ENCODE measurements around the gene CLBA1. TPM values are rescaled to one million over a fixed set of nuclear protein-coding genes. Genes with fewer than 3 reads are reported as not detected.

Gene CLBA1
- total and polyA plus RNA-seq, 2 experiments from 2014 or later = 1.6 to 1.8 TPM

GRCh38 chr14:105007593-105008264, 22.1 kb downstream of the CLBA1 start:
- Histone ChIP-seq H2AFZ (no peak overlapping the region), H3K27ac (ENCODE audit: low read depth) (no peak overlapping the region), H3K9me2 (ENCODE audit: insufficient read depth) (no peaks in the 10 kb centered on the region), H3K4me1 (ENCODE audit: insufficient read depth) (no peaks in the 10 kb centered on the region), H4K20me1 (replicated peaks; ENCODE audit: insufficient read depth) (peaks cover 17% of the 10 kb centered on the region), H3K4me3 (no peak overlapping the region), H3K79me2 (replicated peaks; ENCODE audit: insufficient read depth) (peaks cover 42% of the 10 kb centered on the region), H3K27me3 (ENCODE audit: insufficient read depth) (no peaks in the 10 kb centered on the region), H3K4me2 (no peak overlapping the region), H3K36me3 (ENCODE audit: insufficient read depth) (peaks cover 13% of the 10 kb centered on the region), H3F3A (replicated peaks; ENCODE audit: low read depth) (no peaks in the 10 kb centered on the region)
- TF ChIP-seq EZH2phosphoT487 (IDR thresholded peaks at IDR 0.05; ENCODE audit: unreplicated experiment) = no peak
- TF ChIP-seq REST (IDR thresholded peaks at IDR 0.05; ENCODE audit: unreplicated experiment) = no peak
- TF ChIP-seq STAT1 (IDR thresholded peaks at IDR 0.05; ENCODE audit: unreplicated experiment) = no peak
- no peak for TF ChIP-seq NANOG (IDR thresholded peaks at IDR 0.05; ENCODE audit: borderline replicate concordance)
- Mint-ChIP-seq H3K4me3 (no peak overlapping the region), H3K9me3 (no peaks in the 10 kb centered on the region), H3K27me3 (ENCODE audit: insufficient read depth, low read depth, poor library complexity) (peaks cover 9% of the 10 kb centered on the region), H3K4me1 (no peaks in the 10 kb centered on the region), H3K27ac (no peak overlapping the region), H3K36me3 (ENCODE audit: low read depth) (peaks cover 41% of the 10 kb centered on the region)
- no peak for ATAC-seq
- DNase-seq (ENCODE audit: low spot score) = no peak

DNA sequence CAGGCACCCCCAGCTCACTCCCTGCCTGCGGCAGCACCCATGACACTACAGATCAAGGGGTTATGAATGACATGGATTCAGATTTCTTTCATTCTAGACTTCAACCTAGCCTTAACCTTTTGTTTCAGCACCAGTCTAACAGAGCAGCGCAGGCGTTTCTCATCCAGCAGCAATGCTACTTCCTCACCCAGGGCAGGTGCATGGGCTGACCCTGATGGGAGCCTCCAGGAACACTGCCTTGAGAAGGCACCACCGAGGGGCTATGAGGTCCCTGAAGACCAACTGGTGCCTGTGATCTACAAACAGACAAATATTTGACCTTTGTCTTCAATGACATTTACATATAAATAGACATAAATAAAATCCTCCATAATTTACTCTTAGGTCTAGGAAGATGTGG, 24.5 kb downstream of the CLBA1 start:
- ATAC-seq (no peak), DNase-seq (ENCODE audit: low spot score) (no peak)
- no peak for TF ChIP-seq EZH2 (IDR thresholded peaks at IDR 0.05; ENCODE audit: low read depth, unreplicated experiment)
- TF ChIP-seq STAT1 (IDR thresholded peaks at IDR 0.05; ENCODE audit: unreplicated experiment) = no peak
- no peak for TF ChIP-seq ZNF331 (CRISPR knock-in tag; IDR thresholded peaks at IDR 0.05; ENCODE audit: low read depth)
- no peak for TF ChIP-seq CREB1 (CRISPR knock-in tag; IDR thresholded peaks at IDR 0.05; ENCODE audit: low read depth)
- Histone ChIP-seq H3K9me2 (ENCODE audit: insufficient read depth) (no peaks in the 10 kb centered on the region), H4K20me1 (replicated peaks; ENCODE audit: insufficient read depth) (peaks cover 39% of the 10 kb centered on the region), H3K79me2 (replicated peaks; ENCODE audit: insufficient read depth) (peaks cover 63% of the 10 kb centered on the region), H3K27ac (ENCODE audit: low read depth) (no peak overlapping the region), H3K4me1 (ENCODE audit: insufficient read depth) (peaks cover 4% of the 10 kb centered on the region; the same call in 1 of the 2 replicates), H3F3A (replicated peaks; ENCODE audit: low read depth) (no peaks in the 10 kb centered on the region), H2AFZ (no peak overlapping the region), H3K36me3 (ENCODE audit: insufficient read depth) (peaks cover 13% of the 10 kb centered on the region), H3K4me2 (no peak overlapping the region), H3K4me3 (no peak overlapping the region), H3K27me3 (ENCODE audit: insufficient read depth) (no peaks in the 10 kb centered on the region)
- Mint-ChIP-seq H3K27ac (no peak overlapping the region), H3K4me3 (no peak overlapping the region), H3K9me3 (no peaks in the 10 kb centered on the region), H3K36me3 (ENCODE audit: low read depth) (peaks cover 41% of the 10 kb centered on the region), H3K4me1 (peaks cover 21% of the 10 kb centered on the region), H3K27me3 (ENCODE audit: insufficient read depth, low read depth, poor library complexity) (peaks cover 11% of the 10 kb centered on the region)

All from GM23338 (cell line).